Cardiac atrium fibroblast (primary cell): ENCODE data around the gene DONSON. TPM values are rescaled to one million over a fixed set of nuclear protein-coding genes. Genes with fewer than 3 reads are reported as not detected.

Source experiments
- total RNA-seq: library from RNA; depleted of rRNA; stranded (reverse); fragments of >200 nt; gene quantifications from 2 replicates; pipeline ENCODE4 v1.2.3, GENCODE V29; 2015

The DONSON gene, protein sequence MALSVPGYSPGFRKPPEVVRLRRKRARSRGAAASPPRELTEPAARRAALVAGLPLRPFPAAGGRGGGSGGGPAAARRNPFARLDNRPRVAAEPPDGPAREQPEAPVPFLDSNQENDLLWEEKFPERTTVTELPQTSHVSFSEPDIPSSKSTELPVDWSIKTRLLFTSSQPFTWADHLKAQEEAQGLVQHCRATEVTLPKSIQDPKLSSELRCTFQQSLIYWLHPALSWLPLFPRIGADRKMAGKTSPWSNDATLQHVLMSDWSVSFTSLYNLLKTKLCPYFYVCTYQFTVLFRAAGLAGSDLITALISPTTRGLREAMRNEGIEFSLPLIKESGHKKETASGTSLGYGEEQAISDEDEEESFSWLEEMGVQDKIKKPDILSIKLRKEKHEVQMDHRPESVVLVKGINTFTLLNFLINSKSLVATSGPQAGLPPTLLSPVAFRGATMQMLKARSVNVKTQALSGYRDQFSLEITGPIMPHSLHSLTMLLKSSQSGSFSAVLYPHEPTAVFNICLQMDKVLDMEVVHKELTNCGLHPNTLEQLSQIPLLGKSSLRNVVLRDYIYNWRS
- 7.9 and 15.2 TPM in 2 replicates for total RNA-seq

DNA sequence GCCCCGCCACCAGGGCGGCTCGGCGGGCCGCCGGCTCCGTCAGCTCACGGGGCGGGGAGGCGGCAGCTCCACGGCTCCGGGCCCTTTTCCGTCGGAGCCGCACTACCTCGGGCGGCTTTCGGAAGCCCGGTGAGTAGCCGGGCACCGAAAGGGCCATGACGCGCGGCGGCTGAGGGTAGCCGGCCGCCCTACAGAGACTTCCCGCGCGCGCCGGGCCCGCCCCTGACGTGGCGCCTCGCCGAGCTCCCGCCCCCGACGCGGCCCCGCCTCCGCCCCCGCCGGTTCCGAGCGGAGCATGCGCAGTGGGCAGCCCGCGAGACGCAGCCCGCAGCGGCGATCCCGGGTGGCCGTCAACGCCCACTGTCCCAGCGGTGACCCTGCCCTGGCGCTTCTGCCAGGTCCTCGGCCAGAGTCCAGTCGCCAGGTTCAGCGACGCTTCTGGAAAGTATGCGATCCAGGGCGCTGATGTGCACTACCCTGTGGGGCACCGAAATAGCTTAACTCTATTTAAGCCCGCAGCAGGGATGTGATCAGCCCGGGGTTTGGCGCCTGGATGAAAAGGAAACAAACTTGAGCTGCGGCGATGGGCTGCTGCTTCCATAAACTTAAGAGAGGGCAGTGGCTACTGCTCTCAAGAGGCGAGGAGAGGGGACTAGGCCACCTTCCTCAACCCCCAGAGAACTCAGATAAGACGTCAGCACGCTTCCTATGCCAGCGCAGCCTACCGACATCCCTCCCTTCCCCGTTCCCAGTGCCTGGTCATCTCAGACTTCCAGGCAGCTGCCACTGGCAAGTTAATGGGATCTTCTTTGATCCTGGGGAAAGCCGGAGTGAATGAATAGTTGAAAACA lies at the start of gene DONSON:
Gene DONSON (minus strand): TSS at position 200 of the 851 bp plus-strand sequence. CDS start 43 bp downstream, at position 157.

DNA sequence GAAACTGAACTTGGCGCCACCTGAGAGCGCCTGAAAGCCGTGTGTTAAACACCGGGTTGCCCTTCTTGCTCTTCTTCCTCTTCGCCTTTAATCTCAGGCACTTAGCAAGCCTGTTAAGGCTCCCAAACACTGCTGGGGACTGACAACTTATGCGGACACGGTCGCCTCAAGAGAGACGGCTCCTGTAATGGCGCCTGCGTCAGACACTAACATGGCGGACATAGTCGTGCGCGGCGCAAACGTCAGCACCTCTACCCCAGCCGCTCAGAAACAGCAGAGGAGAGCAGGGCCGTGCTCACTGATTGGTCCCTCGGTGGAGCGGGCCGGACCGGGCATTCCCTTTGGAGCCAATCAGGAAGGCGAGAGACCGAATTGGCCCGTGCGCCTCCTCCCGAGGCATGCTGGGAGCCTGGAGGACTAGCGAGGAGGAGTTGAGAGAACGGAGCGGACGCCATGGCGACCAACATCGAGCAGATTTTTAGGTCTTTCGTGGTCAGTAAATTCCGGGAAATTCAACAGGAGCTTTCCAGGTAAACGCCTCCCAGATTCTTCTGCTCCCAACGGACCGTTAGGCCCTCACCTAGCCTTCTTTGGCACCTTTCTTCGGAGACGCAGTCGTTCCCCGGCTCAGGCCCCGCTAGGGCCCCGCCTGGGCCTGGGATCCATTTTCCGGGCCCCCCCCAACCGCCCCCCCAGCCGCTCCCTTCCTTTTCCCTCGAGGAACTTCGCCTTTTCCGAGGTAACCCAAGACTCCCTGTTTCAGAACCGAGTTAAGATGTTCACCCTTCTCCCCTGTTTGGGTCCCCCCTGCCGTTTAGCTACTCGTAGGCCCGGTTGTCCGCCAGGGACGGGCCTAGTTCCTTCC lies 45.6 kb downstream of the DONSON start, which contains the start of gene SON:
Gene SON (plus strand): TSS at position 399 of the 865 bp plus-strand sequence. CDS start 55 bp downstream, at position 454.

DNA sequence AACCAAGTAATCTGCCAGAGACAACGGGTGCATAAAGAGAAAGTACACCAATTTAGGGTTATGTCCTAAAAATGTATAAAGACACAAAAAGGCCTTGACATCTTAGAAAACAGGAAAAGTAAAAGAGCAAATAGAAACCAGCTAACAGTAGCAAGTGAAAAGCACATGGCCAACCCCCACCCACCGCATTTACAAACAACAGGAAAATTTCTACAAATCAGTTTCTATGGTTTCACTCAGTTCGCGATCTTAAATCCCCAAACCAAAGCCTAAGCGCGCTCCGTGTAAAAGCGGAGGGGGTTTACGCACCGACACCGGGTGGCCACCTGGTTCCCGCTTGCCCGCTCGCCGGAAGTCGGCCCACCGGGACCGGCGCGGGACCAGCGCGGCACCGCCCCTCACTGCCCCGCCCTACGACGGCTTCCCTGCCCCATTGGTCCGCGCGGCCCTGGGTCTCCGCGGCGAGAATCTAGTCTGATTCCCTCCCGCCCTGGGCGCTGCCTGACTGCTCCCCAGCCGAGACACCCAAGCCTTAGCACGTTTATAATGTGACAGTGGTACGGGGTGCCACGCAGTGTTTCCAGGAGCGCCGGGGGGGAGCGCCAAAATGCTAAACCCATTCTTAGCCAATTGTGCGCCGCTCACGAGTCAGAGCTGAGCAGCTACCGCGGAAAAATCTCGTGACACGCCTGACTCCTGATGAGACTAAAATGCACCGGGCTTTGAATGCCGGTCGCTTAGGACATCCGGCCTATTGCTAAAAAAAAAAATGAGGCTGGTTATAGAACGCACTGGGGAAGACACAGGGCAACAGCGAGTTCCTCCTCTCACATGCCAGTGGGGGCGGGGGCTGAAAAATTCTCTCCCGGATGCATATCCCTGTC lies 46.5 kb downstream of the DONSON start, which contains the start of gene GART:
Gene GART (minus strand): TSS at position 362 of the 884 bp plus-strand sequence. CDS start 2,802 bp downstream, outside the sequence.

Other genes starting within 250 kb of the DONSON start
- gene IFNGR2, start 185.3 kb downstream of the DONSON start, total RNA-seq = 56.3 and 72.7 TPM in 2 replicates
- gene TMEM50B, start 108.7 kb downstream of the DONSON start, total RNA-seq = 20.3 and 20.4 TPM in 2 replicates
- 0.72 and 0.81 TPM in 2 replicates for gene DNAJC28, start 97.0 kb downstream of the DONSON start, total RNA-seq
- gene GART, start 46.6 kb downstream of the DONSON start, total RNA-seq = 52.7 and 57.0 TPM in 2 replicates
- 73.8 and 89.7 TPM in 2 replicates for gene SON, start 45.6 kb downstream of the DONSON start, total RNA-seq
- gene CRYZL1, start 53.1 kb upstream of the DONSON start, total RNA-seq = 11.9 and 22.2 TPM in 2 replicates
- gene ITSN1, start 53.8 kb upstream of the DONSON start, total RNA-seq = 62.9 and 117 TPM in 2 replicates